DND-41 (cell line): ENCODE results near the gene FRYL.

Experiments
- ATAC-seq: fragments of 200-7000 bp; cut with Tn5 transposase; 3 replicates; pipeline ENCODE4 v1.9.1; 2021; ENCODE audit warnings: low read depth; ENCODE audit not compliant: insufficient read depth
- DNase-seq: peaks from one replicate; pipeline ENCODE4 v3.0.0-alpha.2; 2020
- H2AFZ ChIP-seq: 2 replicates; pipeline ENCODE4 v1.6.0; 2012; ENCODE audit warnings: low read depth, low read length
- H3K27ac ChIP-seq: 2 replicates; pipeline ENCODE4 v1.5.1; 2012; ENCODE audit warnings: low read length, inconsistent platforms
- H3K27me3 ChIP-seq: fragments of 200-600 bp; sonication (generic); 2 replicates; pipeline ENCODE4 v1.6.0; 2012; ENCODE audit warnings: low read length, mild to moderate bottlenecking, inconsistent platforms; ENCODE audit not compliant: insufficient read depth, poor library complexity
- H3K36me3 ChIP-seq: 2 replicates; pipeline ENCODE4 v1.5.1; 2012; ENCODE audit warnings: low read length, inconsistent platforms; ENCODE audit not compliant: insufficient read depth
- H3K4me1 ChIP-seq: 2 replicates; pipeline ENCODE4 v1.5.1; 2012; ENCODE audit warnings: mild to moderate bottlenecking, low read length; ENCODE audit not compliant: insufficient read depth
- H3K4me2 ChIP-seq: 2 replicates; pipeline ENCODE4 v1.6.0; 2012; ENCODE audit warnings: mild to moderate bottlenecking, moderate library complexity, low read length, inconsistent platforms; ENCODE audit not compliant: insufficient read depth
- H3K4me3 ChIP-seq, 2 experiments: fragments of 200-600 bp in 1 of 2; shearing (Covaris generic) in 1 of 2; 2 replicates each; pipeline ENCODE4 v1.5.1; 2012 to 2016; ENCODE audit warnings: inconsistent platforms in 2 of 2, low read length in 2 of 2, mild to moderate bottlenecking in 2 of 2, low read depth in 1 of 2, moderate library complexity in 1 of 2
- H3K79me2 ChIP-seq: 2 replicates; pipeline ENCODE4 v1.6.0; 2012; ENCODE audit warnings: low read length, inconsistent platforms; ENCODE audit not compliant: insufficient read depth
- H3K9ac ChIP-seq: 2 replicates; pipeline ENCODE4 v1.6.0; 2012; ENCODE audit warnings: low read depth, mild to moderate bottlenecking, inconsistent platforms, low read length, moderate library complexity
- H3K9me3 ChIP-seq: 2 replicates; pipeline ENCODE4 v1.5.1; 2012; ENCODE audit warnings: low read length, moderate library complexity, mild to moderate bottlenecking, inconsistent platforms; ENCODE audit not compliant: insufficient read depth, severe bottlenecking
- H4K20me1 ChIP-seq: 2 replicates; pipeline ENCODE4 v1.6.0; 2012; ENCODE audit warnings: low read length; ENCODE audit not compliant: insufficient read depth
- CTCF ChIP-seq: IDR thresholded peaks from 2 replicates; pipeline ENCODE4 v1.5.1; 2012; ENCODE audit warnings: borderline replicate concordance, low read length, moderate library complexity, mild to moderate bottlenecking; ENCODE audit not compliant: poor library complexity, severe bottlenecking; ENCODE audit errors: extremely low read depth
- EZH2 ChIP-seq: IDR thresholded peaks from 3 replicates; pipeline ENCODE4 v1.6.1; 2012; ENCODE audit warnings: borderline replicate concordance, low read depth, mild to moderate bottlenecking, moderate library complexity, low read length, inconsistent platforms; ENCODE audit not compliant: severe bottlenecking

Gene FRYL

GRCh38 chr4:48498895-48499294 lies 281.2 kb downstream of the FRYL start:
- Histone ChIP-seq H3K4me3 (no peak overlapping the region), H4K20me1 (no peaks in the 10 kb centered on the region), H3K79me2 (no peaks in the 10 kb centered on the region), H3K9me3 (no peaks in the 10 kb centered on the region), H2AFZ (no peak overlapping the region), H3K4me1 (no peaks in the 10 kb centered on the region), H3K27ac (no peak overlapping the region), H3K27me3 (no peaks in the 10 kb centered on the region), H3K36me3 (peaks cover 44% of the 10 kb centered on the region), H3K9ac (no peak overlapping the region), H3K4me2 (no peak overlapping the region)
- ATAC-seq, result no peak
- DNase-seq, result no peak
- TF ChIP-seq EZH2 (no peak), CTCF (no peak)

- no peaks in the 10 kb centered on the region for H4K20me1 ChIP-seq
- no peaks in the 10 kb centered on the region for H3K4me1 ChIP-seq
- H3K27me3 ChIP-seq, result no peaks in the 10 kb centered on the region
- H3K9me3 ChIP-seq, result no peaks in the 10 kb centered on the region
- no peak overlapping the region for H2AFZ ChIP-seq
- no peak overlapping the region for H3K9ac ChIP-seq
- H3K79me2 ChIP-seq, result no peaks in the 10 kb centered on the region
- no peak overlapping the region for H3K4me3 ChIP-seq
- H3K4me2 ChIP-seq, result no peak overlapping the region
- H3K27ac ChIP-seq, result no peak overlapping the region
- peaks cover 26% of the 10 kb centered on the region for H3K36me3 ChIP-seq
- TF ChIP-seq CTCF (no peak), EZH2 (no peak)
- ATAC-seq (no peak), DNase-seq (no peak)
Measured at GRCh38 chr4:48495941-48496340, 284.1 kb downstream of the FRYL start.

GRCh38 chr4:48493452-48494100 lies 286.5 kb downstream of the FRYL start:
- ATAC-seq, result 0 out of 3 replicates have a peak, but pooled peaks have one; percentile 15
- peaks cover 4% of the 10 kb centered on the region; the same call in 1 of the 2 replicates for H3K36me3 ChIP-seq

More at GRCh38 chr4:48493452-48494100, 286.5 kb downstream of the FRYL start:
- H3K4me3 ChIP-seq, result no peak overlapping the region
- no peak overlapping the region for H3K27ac ChIP-seq
- DNase-seq, result no peak
- H3K4me2 ChIP-seq, result no peak overlapping the region
- no peaks in the 10 kb centered on the region for H3K4me1 ChIP-seq
- no peaks in the 10 kb centered on the region for H3K79me2 ChIP-seq
- no peaks in the 10 kb centered on the region for H3K27me3 ChIP-seq
- H2AFZ ChIP-seq, result no peak overlapping the region
- no peak for TF ChIP-seq EZH2
- TF ChIP-seq CTCF, result no peak
- no peak overlapping the region for H3K9ac ChIP-seq
- H3K9me3 ChIP-seq, result no peaks in the 10 kb centered on the region
- H4K20me1 ChIP-seq, result no peaks in the 10 kb centered on the region
